ENCODE data around the gene TMEM59. TPM values are rescaled to one million over a fixed set of nuclear protein-coding genes. Genes with fewer than 3 reads are reported as not detected.
"Not testable (repeated sequence)": the region's sequence is repeated elsewhere in the genome, so short reads cannot be mapped to it uniquely, and the experiment has no call there.

The TMEM59 gene
- total RNA-seq, 3 donors from 2014 or later: 557 to 1,169 (median 749) TPM

GRCh38 chr1:54002544-54003248 lies 50.3 kb downstream of the TMEM59 start:
- no peak for DNase-seq
- ATAC-seq: no peak
- H3K36me3 ChIP-seq (ENCODE audit: low read depth): no peaks in the 10 kb centered on the region
- no peak overlapping the region for H3K4me3 ChIP-seq
- H3K9me3 ChIP-seq: no peaks in the 10 kb centered on the region
- intact Hi-C loops (cut with DNase I, micrococcal nuclease): no loop called here
- TF ChIP-seq, protein P1, sequence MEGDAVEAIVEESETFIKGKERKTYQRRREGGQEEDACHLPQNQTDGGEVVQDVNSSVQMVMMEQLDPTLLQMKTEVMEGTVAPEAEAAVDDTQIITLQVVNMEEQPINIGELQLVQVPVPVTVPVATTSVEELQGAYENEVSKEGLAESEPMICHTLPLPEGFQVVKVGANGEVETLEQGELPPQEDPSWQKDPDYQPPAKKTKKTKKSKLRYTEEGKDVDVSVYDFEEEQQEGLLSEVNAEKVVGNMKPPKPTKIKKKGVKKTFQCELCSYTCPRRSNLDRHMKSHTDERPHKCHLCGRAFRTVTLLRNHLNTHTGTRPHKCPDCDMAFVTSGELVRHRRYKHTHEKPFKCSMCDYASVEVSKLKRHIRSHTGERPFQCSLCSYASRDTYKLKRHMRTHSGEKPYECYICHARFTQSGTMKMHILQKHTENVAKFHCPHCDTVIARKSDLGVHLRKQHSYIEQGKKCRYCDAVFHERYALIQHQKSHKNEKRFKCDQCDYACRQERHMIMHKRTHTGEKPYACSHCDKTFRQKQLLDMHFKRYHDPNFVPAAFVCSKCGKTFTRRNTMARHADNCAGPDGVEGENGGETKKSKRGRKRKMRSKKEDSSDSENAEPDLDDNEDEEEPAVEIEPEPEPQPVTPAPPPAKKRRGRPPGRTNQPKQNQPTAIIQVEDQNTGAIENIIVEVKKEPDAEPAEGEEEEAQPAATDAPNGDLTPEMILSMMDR (IDR thresholded peaks at IDR 0.05): no peak
- H3K4me1 ChIP-seq (ENCODE audit: low read depth): no peaks in the 10 kb centered on the region

DNA sequence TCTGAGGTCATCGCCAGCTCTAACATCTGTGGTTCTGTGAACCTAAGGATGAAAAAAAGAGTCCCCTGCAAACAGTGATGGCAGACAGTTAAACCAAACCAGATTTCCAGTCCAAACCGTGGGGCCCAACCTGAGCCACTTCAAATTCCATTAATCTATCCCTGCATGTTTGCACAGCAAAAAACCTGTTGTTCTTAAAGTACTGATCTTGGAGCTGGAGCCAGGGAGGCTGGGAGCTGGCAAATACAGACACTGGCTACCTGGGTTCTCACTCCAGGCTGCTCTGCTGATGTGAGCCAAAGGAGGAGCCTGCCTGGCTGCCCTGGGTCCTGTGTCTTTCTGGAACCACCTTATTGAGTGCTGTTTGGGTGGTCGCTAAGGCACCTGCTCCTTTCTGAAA lies 51.4 kb downstream of the TMEM59 start:
- TF ChIP-seq, protein P1 (IDR thresholded peaks at IDR 0.05): no peak
- no peak for DNase-seq
- intact Hi-C loops (cut with DNase I, micrococcal nuclease): no loop called here
- H3K4me1 ChIP-seq (ENCODE audit: low read depth): no peaks in the 10 kb centered on the region
- no peak for ATAC-seq
- no peaks in the 10 kb centered on the region for H3K9me3 ChIP-seq
- no peaks in the 10 kb centered on the region for H3K36me3 ChIP-seq (ENCODE audit: low read depth)
- no peak overlapping the region for H3K4me3 ChIP-seq

GRCh38 chr1:53999920-54000319 lies 53.1 kb downstream of the TMEM59 start:
- DNase-seq: no peak
- ATAC-seq: no peak
- Histone ChIP-seq H3K4me3 (no peak overlapping the region), H3K36me3 (ENCODE audit: low read depth) (no peaks in the 10 kb centered on the region), H3K9me3 (no peaks in the 10 kb centered on the region), H3K4me1 (ENCODE audit: low read depth) (no peaks in the 10 kb centered on the region)
- intact Hi-C loops (cut with DNase I, micrococcal nuclease): loop anchor here in 1 of 2 donors (5.0 kb wide), 1 partner anchor 217 kb away; no protein-coding TSS in a partner anchor
- TF ChIP-seq, protein P1 (IDR thresholded peaks at IDR 0.05): no peak

DNA sequence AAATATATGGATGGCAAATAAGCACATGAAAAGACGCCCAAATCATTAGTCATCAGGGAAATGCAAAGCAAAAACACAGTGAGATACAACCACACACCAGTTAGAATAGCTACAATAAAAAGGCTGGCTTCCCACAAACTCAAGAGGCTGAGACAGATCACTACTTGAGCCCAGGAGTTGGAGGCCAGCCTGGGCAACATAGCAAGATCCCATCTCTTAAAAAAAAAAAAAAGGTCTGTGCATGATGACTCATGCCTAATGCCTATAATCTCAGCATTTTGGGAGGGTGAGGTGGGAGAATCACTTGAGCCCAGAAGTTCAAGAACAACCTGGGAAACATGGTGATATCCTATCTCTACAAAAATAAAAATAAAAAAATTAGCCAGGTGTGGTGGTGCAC lies 54.8 kb downstream of the TMEM59 start:
- TF ChIP-seq, protein P1 (IDR thresholded peaks at IDR 0.05): no peak
- Histone ChIP-seq H3K36me3 (ENCODE audit: low read depth) (no peaks in the 10 kb centered on the region), H3K4me3 (no peak overlapping the region), H3K9me3 (no peaks in the 10 kb centered on the region), H3K4me1 (ENCODE audit: low read depth) (no peaks in the 10 kb centered on the region)
- DNase-seq (no peak), ATAC-seq (no peak)
- intact Hi-C loops (cut with DNase I, micrococcal nuclease): loop anchor here in 1 of 2 donors (5.0 kb wide), 1 partner anchor 219 kb away; no protein-coding TSS in a partner anchor

DNA sequence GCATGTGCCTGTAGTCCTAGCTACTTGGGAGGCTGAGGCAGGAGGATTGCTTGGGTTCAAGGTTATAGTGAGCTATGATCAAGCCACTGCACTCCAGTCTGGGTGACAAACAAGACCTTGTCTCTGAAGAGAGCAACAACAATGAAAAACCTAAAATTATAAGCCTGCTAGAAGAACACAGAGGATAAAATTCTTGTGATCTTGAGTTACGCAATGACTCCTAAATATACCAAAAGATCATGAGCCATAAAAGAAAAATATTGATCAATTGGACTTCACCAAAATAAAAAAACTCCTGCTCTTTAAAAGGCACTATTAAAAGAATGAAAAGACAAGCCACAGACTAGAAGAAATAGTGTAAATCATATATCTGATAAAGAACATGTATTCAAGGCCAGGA lies 57.3 kb downstream of the TMEM59 start:
- Histone ChIP-seq H3K4me3 (no peak overlapping the region), H3K9me3 (no peaks in the 10 kb centered on the region), H3K4me1 (ENCODE audit: low read depth) (no peaks in the 10 kb centered on the region), H3K36me3 (ENCODE audit: low read depth) (no peaks in the 10 kb centered on the region)
- ATAC-seq: no peak
- no peak for DNase-seq
- intact Hi-C loops (cut with DNase I, micrococcal nuclease): loop anchor here in 1 of 2 donors (5.0 kb wide), 1 partner anchor 222 kb away; no protein-coding TSS in a partner anchor
- TF ChIP-seq, protein P1 (IDR thresholded peaks at IDR 0.05): no peak

DNA sequence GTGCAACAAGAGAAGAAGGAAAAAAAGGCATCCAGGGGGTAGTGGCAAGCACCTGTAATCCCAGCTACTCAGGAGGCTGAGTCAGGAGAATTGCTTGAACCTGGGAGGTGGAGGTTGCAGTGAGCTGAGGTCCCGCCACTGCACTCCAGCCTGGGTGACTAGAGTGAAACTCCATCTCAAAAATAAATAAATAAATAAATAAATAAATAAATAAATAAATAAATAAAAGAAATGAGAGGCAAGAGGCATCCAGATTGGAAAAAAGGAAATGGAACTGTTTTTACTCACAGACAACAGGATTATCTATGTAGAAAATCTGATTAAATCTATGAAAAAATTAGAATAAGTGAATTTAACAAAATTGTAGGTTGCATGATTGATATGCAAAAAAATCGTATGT lies 58.5 kb downstream of the TMEM59 start:
- intact Hi-C loops (cut with DNase I, micrococcal nuclease); H3K9me3 ChIP-seq; H3K36me3 ChIP-seq (ENCODE audit: low read depth); ATAC-seq; H3K4me1 ChIP-seq (ENCODE audit: low read depth); H3K4me3 ChIP-seq; DNase-seq: not testable (repeated sequence)
